CD4-positive, alpha-beta T cell (primary cell): ENCODE measurements around the gene DCDC1. TPM values are rescaled to one million over a fixed set of nuclear protein-coding genes. Genes with fewer than 3 reads are reported as not detected.

Experiments
- ATAC-seq: fragments of 200-7000 bp; cut with Tn5 transposase; one replicate; pipeline ENCODE4 v1.10.0; 2022; ENCODE audit warnings: mild to moderate bottlenecking; ENCODE audit not compliant: poor library complexity
- CTCF ChIA-PET: fragments of 350-600 bp; sonication (Branson Sonifier 250); formaldehyde crosslinking; loops from one replicate; lab custom pipeline; 2021; ENCODE audit warnings: antibody characterized with exemption, inconsistent platforms; lab: Charles Lee
- POLR2A ChIA-PET: fragments of 350-600 bp; sonication (Branson Sonifier 250); formaldehyde crosslinking; loops from one replicate; lab custom pipeline; 2021; ENCODE audit warnings: antibody characterized with exemption, inconsistent platforms; lab: Charles Lee
- DNase-seq, 14 experiments: peaks; one replicate each; pipeline ENCODE4 v3.0.0-alpha.2; 2013 to 2020; ENCODE audit warnings: mixed read lengths in 2 of 14
- H3K27ac ChIP-seq, 2 donors: one replicate each; pipeline versions ENCODE4 v1.5.1 to v1.7.0; 2013; ENCODE audit warnings: low read length in 2 of 2, low read depth in 1 of 2, mild to moderate bottlenecking in 1 of 2
- H3K27me3 ChIP-seq, 2 experiments: 1 replicate in 1 of 2; 2 replicates in 1 of 2; pipeline versions ENCODE4 v1.6.1 to v1.7.0; 2013; ENCODE audit warnings: low read length in 2 of 2, control low read depth in 1 of 2, mild to moderate bottlenecking in 1 of 2, moderate library complexity in 1 of 2; ENCODE audit not compliant: insufficient read depth in 2 of 2, control insufficient read depth in 1 of 2
- H3K36me3 ChIP-seq: one replicate; pipeline ENCODE4 v1.6.1; 2013; ENCODE audit warnings: low read length, control low read depth; ENCODE audit not compliant: insufficient read depth
- H3K4me1 ChIP-seq: one replicate; pipeline ENCODE4 v1.6.1; 2013; ENCODE audit warnings: low read length, control low read depth; ENCODE audit not compliant: insufficient read depth
- H3K4me3 ChIP-seq: one replicate; pipeline ENCODE4 v1.5.1; 2013; ENCODE audit warnings: mild to moderate bottlenecking, low read length, moderate library complexity
- H3K9me3 ChIP-seq, 2 experiments: 1 replicate in 1 of 2; 2 replicates in 1 of 2; pipeline versions ENCODE4 v1.6.1 to v1.7.0; 2013; ENCODE audit warnings: low read length in 2 of 2, mild to moderate bottlenecking in 2 of 2, control low read depth in 1 of 2, moderate library complexity in 1 of 2; ENCODE audit not compliant: control insufficient read depth in 1 of 2, insufficient read depth in 1 of 2
- H3K27ac Mint-ChIP-seq: one replicate; pipeline ENCODE4 v1.8.0; 2020; ENCODE audit warnings: mixed read lengths
- H3K27me3 Mint-ChIP-seq: one replicate; pipeline ENCODE4 v1.8.0; 2021; ENCODE audit warnings: mixed read lengths
- H3K36me3 Mint-ChIP-seq: one replicate; pipeline ENCODE4 v1.8.0; 2021; ENCODE audit warnings: low read depth, mixed read lengths
- H3K4me1 Mint-ChIP-seq: one replicate; pipeline ENCODE4 v1.8.0; 2021; ENCODE audit warnings: low read depth, mixed read lengths
- H3K4me3 Mint-ChIP-seq: one replicate; pipeline ENCODE4 v1.8.0; 2020; ENCODE audit warnings: mild to moderate bottlenecking, mixed read lengths
- H3K9me3 Mint-ChIP-seq: one replicate; pipeline ENCODE4 v1.8.0; 2020; ENCODE audit warnings: mixed read lengths
- CTCF ChIP-seq: fragments of 200-600 bp; IDR thresholded peaks from one replicate; pipeline ENCODE4 v1.8.0; 2022; ENCODE audit warnings: antibody characterized with exemption, mild to moderate bottlenecking
- intact Hi-C, 2 experiments: fragments of 100-400 bp; cut with DNase I in 1 of 2; cut with micrococcal nuclease in 1 of 2; formaldehyde crosslinking; loops; one replicate each; pipeline versions ENCODE4 v1.15.1 to v1.9.0; 2023 to 2025; cut with DNase I, micrococcal nuclease
- total RNA-seq, 174 experiments: library from RNA in 2 of 174; stranded (reverse) in 2 of 174; gene quantifications; one replicate each; pipeline ENCODE4 v1.2.3 and lab custom pipeline; 2021 to 2026

DCDC1 gene
- total RNA-seq, 2 experiments from 2014 or later, result 0.11 TPM; not detected in 1

GRCh38 chr11:30985536-30985935 is 384.0 kb downstream of the DCDC1 start:
- no peaks in the 10 kb centered on the region for H3K36me3 Mint-ChIP-seq
- no peaks in the 10 kb centered on the region for H3K36me3 ChIP-seq
- H3K4me3 ChIP-seq, result no peak overlapping the region
- DNase-seq (no peak), ATAC-seq (no peak)
- CTCF ChIA-PET, result no interaction called here
- H3K4me1 ChIP-seq, result no peaks in the 10 kb centered on the region
- no peak overlapping the region for H3K4me3 Mint-ChIP-seq
- peaks cover 2% of the 10 kb centered on the region for H3K9me3 Mint-ChIP-seq
- H3K9me3 ChIP-seq, result peaks cover 0 to 4% of the 10 kb centered on the region in 2 experiments
- no peak for TF ChIP-seq CTCF
- H3K27me3 Mint-ChIP-seq, result no peaks in the 10 kb centered on the region
- H3K27ac ChIP-seq, result no peak overlapping the region
- intact Hi-C loops, result no loop called here
- H3K27ac Mint-ChIP-seq, result no peak overlapping the region
- H3K4me1 Mint-ChIP-seq, result no peaks in the 10 kb centered on the region
- no peaks in the 10 kb centered on the region for H3K27me3 ChIP-seq
- POLR2A ChIA-PET, result no interaction called here

GRCh38 chr11:30984827-30985226 is 384.7 kb downstream of the DCDC1 start:
- no peaks in the 10 kb centered on the region for H3K4me1 ChIP-seq
- ChIA-PET POLR2A (no interaction called here), CTCF (no interaction called here)
- Mint-ChIP-seq H3K4me3 (no peak overlapping the region), H3K4me1 (no peaks in the 10 kb centered on the region), H3K9me3 (peaks cover 2% of the 10 kb centered on the region), H3K27ac (no peak overlapping the region), H3K27me3 (no peaks in the 10 kb centered on the region), H3K36me3 (no peaks in the 10 kb centered on the region)
- H3K27ac ChIP-seq, result no peak overlapping the region
- H3K9me3 ChIP-seq, result peaks cover 0 to 4% of the 10 kb centered on the region in 2 experiments
- no peaks in the 10 kb centered on the region for H3K27me3 ChIP-seq
- no peak for DNase-seq
- H3K4me3 ChIP-seq, result no peak overlapping the region
- ATAC-seq, result no peak
- intact Hi-C loops, result no loop called here
- no peak for TF ChIP-seq CTCF
- no peaks in the 10 kb centered on the region for H3K36me3 ChIP-seq

- H3K27me3 ChIP-seq, result no peaks in the 10 kb centered on the region
- Mint-ChIP-seq H3K4me1 (no peaks in the 10 kb centered on the region), H3K9me3 (peaks cover 2% of the 10 kb centered on the region), H3K27ac (no peak overlapping the region), H3K27me3 (no peaks in the 10 kb centered on the region), H3K36me3 (no peaks in the 10 kb centered on the region), H3K4me3 (no peak overlapping the region)
- no peak overlapping the region for H3K4me3 ChIP-seq
- intact Hi-C loops, result no loop called here
- no peak overlapping the region for H3K27ac ChIP-seq
- peaks cover 0 to 4% of the 10 kb centered on the region in 2 experiments for H3K9me3 ChIP-seq
- H3K4me1 ChIP-seq, result no peaks in the 10 kb centered on the region
- ATAC-seq, result no peak
- no peaks in the 10 kb centered on the region for H3K36me3 ChIP-seq
- POLR2A ChIA-PET, result no interaction called here
- DNase-seq, result no peak
- CTCF ChIA-PET, result no interaction called here
- TF ChIP-seq CTCF, result no peak
These were observed 385.1 kb downstream of the DCDC1 start for GRCh38 chr11:30984442-30984816.
